ENCODE measurements around the gene EGFR. TPM values are rescaled to one million over a fixed set of nuclear protein-coding genes. Genes with fewer than 3 reads are reported as not detected.

EGFR gene
- total RNA-seq, 1 donor from 2014 or later: 62.7 TPM

DNA sequence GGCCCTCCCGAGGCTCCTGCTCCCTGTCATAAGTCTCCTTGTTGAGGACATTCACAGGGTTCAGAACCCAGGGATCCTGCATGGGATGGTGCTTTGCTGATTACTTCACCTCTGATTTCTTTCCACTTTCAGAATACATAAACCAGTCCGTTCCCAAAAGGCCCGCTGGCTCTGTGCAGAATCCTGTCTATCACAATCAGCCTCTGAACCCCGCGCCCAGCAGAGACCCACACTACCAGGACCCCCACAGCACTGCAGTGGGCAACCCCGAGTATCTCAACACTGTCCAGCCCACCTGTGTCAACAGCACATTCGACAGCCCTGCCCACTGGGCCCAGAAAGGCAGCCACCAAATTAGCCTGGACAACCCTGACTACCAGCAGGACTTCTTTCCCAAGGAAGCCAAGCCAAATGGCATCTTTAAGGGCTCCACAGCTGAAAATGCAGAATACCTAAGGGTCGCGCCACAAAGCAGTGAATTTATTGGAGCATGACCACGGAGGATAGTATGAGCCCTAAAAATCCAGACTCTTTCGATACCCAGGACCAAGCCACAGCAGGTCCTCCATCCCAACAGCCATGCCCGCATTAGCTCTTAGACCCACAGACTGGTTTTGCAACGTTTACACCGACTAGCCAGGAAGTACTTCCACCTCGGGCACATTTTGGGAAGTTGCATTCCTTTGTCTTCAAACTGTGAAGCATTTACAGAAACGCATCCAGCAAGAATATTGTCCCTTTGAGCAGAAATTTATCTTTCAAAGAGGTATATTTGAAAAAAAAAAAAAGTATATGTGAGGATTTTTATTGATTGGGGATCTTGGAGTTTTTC lies 186.5 kb downstream of the EGFR start:
- ATAC-seq (no peak), DNase-seq (no peak)
- TF ChIP-seq, protein P1, sequence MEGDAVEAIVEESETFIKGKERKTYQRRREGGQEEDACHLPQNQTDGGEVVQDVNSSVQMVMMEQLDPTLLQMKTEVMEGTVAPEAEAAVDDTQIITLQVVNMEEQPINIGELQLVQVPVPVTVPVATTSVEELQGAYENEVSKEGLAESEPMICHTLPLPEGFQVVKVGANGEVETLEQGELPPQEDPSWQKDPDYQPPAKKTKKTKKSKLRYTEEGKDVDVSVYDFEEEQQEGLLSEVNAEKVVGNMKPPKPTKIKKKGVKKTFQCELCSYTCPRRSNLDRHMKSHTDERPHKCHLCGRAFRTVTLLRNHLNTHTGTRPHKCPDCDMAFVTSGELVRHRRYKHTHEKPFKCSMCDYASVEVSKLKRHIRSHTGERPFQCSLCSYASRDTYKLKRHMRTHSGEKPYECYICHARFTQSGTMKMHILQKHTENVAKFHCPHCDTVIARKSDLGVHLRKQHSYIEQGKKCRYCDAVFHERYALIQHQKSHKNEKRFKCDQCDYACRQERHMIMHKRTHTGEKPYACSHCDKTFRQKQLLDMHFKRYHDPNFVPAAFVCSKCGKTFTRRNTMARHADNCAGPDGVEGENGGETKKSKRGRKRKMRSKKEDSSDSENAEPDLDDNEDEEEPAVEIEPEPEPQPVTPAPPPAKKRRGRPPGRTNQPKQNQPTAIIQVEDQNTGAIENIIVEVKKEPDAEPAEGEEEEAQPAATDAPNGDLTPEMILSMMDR (IDR thresholded peaks at IDR 0.05): no peak
- peaks cover 71% of the 10 kb centered on the region for H3K36me3 ChIP-seq
- H3K9me3 ChIP-seq: no peaks in the 10 kb centered on the region
- intact Hi-C loops (cut with DNase I): no loop called here
- H3K4me3 ChIP-seq: no peak overlapping the region
- no peaks in the 10 kb centered on the region for H3K27me3 ChIP-seq (ENCODE audit: low read depth)
- H3K27ac ChIP-seq: no peak overlapping the region
- H3K4me1 ChIP-seq: no peaks in the 10 kb centered on the region

DNA sequence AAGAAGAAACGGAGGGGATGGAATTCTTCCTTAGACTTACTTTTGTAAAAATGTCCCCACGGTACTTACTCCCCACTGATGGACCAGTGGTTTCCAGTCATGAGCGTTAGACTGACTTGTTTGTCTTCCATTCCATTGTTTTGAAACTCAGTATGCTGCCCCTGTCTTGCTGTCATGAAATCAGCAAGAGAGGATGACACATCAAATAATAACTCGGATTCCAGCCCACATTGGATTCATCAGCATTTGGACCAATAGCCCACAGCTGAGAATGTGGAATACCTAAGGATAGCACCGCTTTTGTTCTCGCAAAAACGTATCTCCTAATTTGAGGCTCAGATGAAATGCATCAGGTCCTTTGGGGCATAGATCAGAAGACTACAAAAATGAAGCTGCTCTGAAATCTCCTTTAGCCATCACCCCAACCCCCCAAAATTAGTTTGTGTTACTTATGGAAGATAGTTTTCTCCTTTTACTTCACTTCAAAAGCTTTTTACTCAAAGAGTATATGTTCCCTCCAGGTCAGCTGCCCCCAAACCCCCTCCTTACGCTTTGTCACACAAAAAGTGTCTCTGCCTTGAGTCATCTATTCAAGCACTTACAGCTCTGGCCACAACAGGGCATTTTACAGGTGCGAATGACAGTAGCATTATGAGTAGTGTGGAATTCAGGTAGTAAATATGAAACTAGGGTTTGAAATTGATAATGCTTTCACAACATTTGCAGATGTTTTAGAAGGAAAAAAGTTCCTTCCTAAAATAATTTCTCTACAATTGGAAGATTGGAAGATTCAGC lies 187.6 kb downstream of the EGFR start:
- TF ChIP-seq, protein P1 (IDR thresholded peaks at IDR 0.05): no peak
- no peak for ATAC-seq
- intact Hi-C loops (cut with DNase I): no loop called here
- Histone ChIP-seq H3K9me3 (no peaks in the 10 kb centered on the region), H3K27me3 (ENCODE audit: low read depth) (no peaks in the 10 kb centered on the region), H3K4me1 (no peaks in the 10 kb centered on the region), H3K4me3 (no peak overlapping the region), H3K27ac (no peak overlapping the region), H3K36me3 (peaks cover 60% of the 10 kb centered on the region)
- no peak for DNase-seq

DNA sequence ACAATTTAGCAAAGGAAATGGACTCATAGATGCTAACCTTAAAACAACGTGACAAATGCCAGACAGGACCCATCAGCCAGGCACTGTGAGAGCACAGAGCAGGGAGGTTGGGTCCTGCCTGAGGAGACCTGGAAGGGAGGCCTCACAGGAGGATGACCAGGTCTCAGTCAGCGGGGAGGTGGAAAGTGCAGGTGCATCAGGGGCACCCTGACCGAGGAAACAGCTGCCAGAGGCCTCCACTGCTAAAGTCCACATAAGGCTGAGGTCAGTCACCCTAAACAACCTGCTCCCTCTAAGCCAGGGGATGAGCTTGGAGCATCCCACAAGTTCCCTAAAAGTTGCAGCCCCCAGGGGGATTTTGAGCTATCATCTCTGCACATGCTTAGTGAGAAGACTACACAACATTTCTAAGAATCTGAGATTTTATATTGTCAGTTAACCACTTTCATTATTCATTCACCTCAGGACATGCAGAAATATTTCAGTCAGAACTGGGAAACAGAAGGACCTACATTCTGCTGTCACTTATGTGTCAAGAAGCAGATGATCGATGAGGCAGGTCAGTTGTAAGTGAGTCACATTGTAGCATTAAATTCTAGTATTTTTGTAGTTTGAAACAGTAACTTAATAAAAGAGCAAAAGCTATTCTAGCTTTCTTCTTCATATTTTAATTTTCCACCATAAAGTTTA lies 188.8 kb downstream of the EGFR start:
- H3K27ac ChIP-seq: no peak overlapping the region
- DNase-seq (no peak), ATAC-seq (no peak)
- peaks cover 49% of the 10 kb centered on the region for H3K36me3 ChIP-seq
- intact Hi-C loops (cut with DNase I): no loop called here
- no peaks in the 10 kb centered on the region for H3K4me1 ChIP-seq
- no peak overlapping the region for H3K4me3 ChIP-seq
- H3K27me3 ChIP-seq (ENCODE audit: low read depth): no peaks in the 10 kb centered on the region
- TF ChIP-seq, protein P1 (IDR thresholded peaks at IDR 0.05): no peak
- no peaks in the 10 kb centered on the region for H3K9me3 ChIP-seq

DNA sequence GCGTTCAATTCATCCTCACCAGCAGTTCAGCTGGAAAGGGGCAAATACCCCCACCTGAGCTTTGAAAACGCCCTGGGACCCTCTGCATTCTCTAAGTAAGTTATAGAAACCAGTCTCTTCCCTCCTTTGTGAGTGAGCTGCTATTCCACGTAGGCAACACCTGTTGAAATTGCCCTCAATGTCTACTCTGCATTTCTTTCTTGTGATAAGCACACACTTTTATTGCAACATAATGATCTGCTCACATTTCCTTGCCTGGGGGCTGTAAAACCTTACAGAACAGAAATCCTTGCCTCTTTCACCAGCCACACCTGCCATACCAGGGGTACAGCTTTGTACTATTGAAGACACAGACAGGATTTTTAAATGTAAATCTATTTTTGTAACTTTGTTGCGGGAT lies 190.5 kb downstream of the EGFR start:
- ATAC-seq: no peak
- Histone ChIP-seq H3K4me1 (peaks cover 6% of the 10 kb centered on the region), H3K27ac (no peak overlapping the region), H3K4me3 (no peak overlapping the region), H3K36me3 (peaks cover 44% of the 10 kb centered on the region), H3K27me3 (ENCODE audit: low read depth) (no peaks in the 10 kb centered on the region), H3K9me3 (no peaks in the 10 kb centered on the region)
- TF ChIP-seq, protein P1 (IDR thresholded peaks at IDR 0.05): no peak
- intact Hi-C loops (cut with DNase I): no loop called here
- no peak for DNase-seq

DNA sequence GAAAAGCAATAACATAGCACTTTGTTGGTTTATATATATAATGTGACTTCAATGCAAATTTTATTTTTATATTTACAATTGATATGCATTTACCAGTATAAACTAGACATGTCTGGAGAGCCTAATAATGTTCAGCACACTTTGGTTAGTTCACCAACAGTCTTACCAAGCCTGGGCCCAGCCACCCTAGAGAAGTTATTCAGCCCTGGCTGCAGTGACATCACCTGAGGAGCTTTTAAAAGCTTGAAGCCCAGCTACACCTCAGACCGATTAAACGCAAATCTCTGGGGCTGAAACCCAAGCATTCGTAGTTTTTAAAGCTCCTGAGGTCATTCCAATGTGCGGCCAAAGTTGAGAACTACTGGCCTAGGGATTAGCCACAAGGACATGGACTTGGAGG lies 191.4 kb downstream of the EGFR start:
- H3K27me3 ChIP-seq (ENCODE audit: low read depth): no peaks in the 10 kb centered on the region
- DNase-seq: no peak
- no peaks in the 10 kb centered on the region for H3K9me3 ChIP-seq
- peaks cover 6% of the 10 kb centered on the region for H3K4me1 ChIP-seq
- no peak overlapping the region for H3K27ac ChIP-seq
- TF ChIP-seq, protein P1 (IDR thresholded peaks at IDR 0.05): no peak
- H3K36me3 ChIP-seq: peaks cover 39% of the 10 kb centered on the region
- H3K4me3 ChIP-seq: no peak overlapping the region
- intact Hi-C loops (cut with DNase I): no loop called here
- ATAC-seq: no peak
